Measurements from ENCODE around the gene RPL29. TPM values are rescaled to one million over a fixed set of nuclear protein-coding genes. Genes with fewer than 3 reads are reported as not detected.

Gene RPL29
- total and polyA plus RNA-seq, 9 donors: 2,497 to 3,484 (median 2,953) TPM

GRCh38 chr3:52010431-52010830, 14.7 kb upstream of the RPL29 start:
- Histone ChIP-seq H3K27ac (ENCODE audit: low read length) (no peak overlapping the region), H3K36me3 (ENCODE audit: control insufficient read depth, insufficient read depth, low read length) (no peaks in the 10 kb centered on the region), H3K4me1 (ENCODE audit: control insufficient read depth, insufficient read depth, low read length) (peaks cover 22% of the 10 kb centered on the region), H3K27me3 (ENCODE audit: control insufficient read depth, insufficient read depth, low read length) (no peaks in the 10 kb centered on the region), H3K9me3 (replicated peaks; ENCODE audit: control insufficient read depth, low read depth, low read length) (no peaks in the 10 kb centered on the region), H3K4me3 (ENCODE audit: low read length) (no peak overlapping the region)
- DNase-seq: no peak

GRCh38 chr3:52007291-52007690, 11.6 kb upstream of the RPL29 start:
- WGBS (ENCODE audit: insufficient coverage): no CpG with 5 or more reads among the region's 4 CpGs
- no peaks in the 10 kb centered on the region for H3K36me3 ChIP-seq (ENCODE audit: control insufficient read depth, insufficient read depth, low read length)
- H3K4me1 ChIP-seq (ENCODE audit: control insufficient read depth, insufficient read depth, low read length): peaks cover 36% of the 10 kb centered on the region
- H3K9me3 ChIP-seq (replicated peaks; ENCODE audit: control insufficient read depth, low read depth, low read length): no peaks in the 10 kb centered on the region
- H3K27ac ChIP-seq (ENCODE audit: low read length): no peak overlapping the region
- H3K27me3 ChIP-seq (ENCODE audit: control insufficient read depth, insufficient read depth, low read length): peaks cover 2% of the 10 kb centered on the region
- H3K4me3 ChIP-seq (ENCODE audit: low read length): no peak overlapping the region
- no peak for DNase-seq

GRCh38 chr3:52006820-52007133, 11.1 kb upstream of the RPL29 start:
- H3K27ac ChIP-seq (ENCODE audit: low read length): no peak overlapping the region
- no peaks in the 10 kb centered on the region for H3K9me3 ChIP-seq (replicated peaks; ENCODE audit: control insufficient read depth, low read depth, low read length)
- WGBS (ENCODE audit: insufficient coverage): 75% methylated on average over 2 of the region's 6 CpGs
- H3K36me3 ChIP-seq (ENCODE audit: control insufficient read depth, insufficient read depth, low read length): no peaks in the 10 kb centered on the region
- no peak for DNase-seq
- H3K4me3 ChIP-seq (ENCODE audit: low read length): no peak overlapping the region
- peaks cover 37% of the 10 kb centered on the region for H3K4me1 ChIP-seq (ENCODE audit: control insufficient read depth, insufficient read depth, low read length)
- H3K27me3 ChIP-seq (ENCODE audit: control insufficient read depth, insufficient read depth, low read length): peaks cover 2% of the 10 kb centered on the region

- 49% methylated on average over 7 of the region's 8 CpGs for WGBS (ENCODE audit: insufficient coverage)
- DNase-seq: no peak
- Histone ChIP-seq H3K27ac (ENCODE audit: low read length) (peak overlapping the region; percentile 55), H3K9me3 (replicated peaks; ENCODE audit: control insufficient read depth, low read depth, low read length) (no peaks in the 10 kb centered on the region), H3K36me3 (ENCODE audit: control insufficient read depth, insufficient read depth, low read length) (no peaks in the 10 kb centered on the region), H3K4me1 (ENCODE audit: control insufficient read depth, insufficient read depth, low read length) (peaks cover 42% of the 10 kb centered on the region), H3K27me3 (ENCODE audit: control insufficient read depth, insufficient read depth, low read length) (peaks cover 2% of the 10 kb centered on the region), H3K4me3 (ENCODE audit: low read length) (no peak overlapping the region)
Observed at GRCh38 chr3:52006017-52006819, 10.5 kb upstream of the RPL29 start.

- Histone ChIP-seq H3K9me3 (replicated peaks; ENCODE audit: control insufficient read depth, low read depth, low read length) (no peaks in the 10 kb centered on the region), H3K4me1 (ENCODE audit: control insufficient read depth, insufficient read depth, low read length) (peaks cover 42% of the 10 kb centered on the region), H3K36me3 (ENCODE audit: control insufficient read depth, insufficient read depth, low read length) (no peaks in the 10 kb centered on the region), H3K27ac (ENCODE audit: low read length) (peak overlapping the region; percentile 55), H3K4me3 (ENCODE audit: low read length) (no peak overlapping the region), H3K27me3 (ENCODE audit: control insufficient read depth, insufficient read depth, low read length) (peaks cover 2% of the 10 kb centered on the region)
- peak; percentile 84 for DNase-seq
- 3% methylated on average over 13 of the region's 15 CpGs for WGBS (ENCODE audit: insufficient coverage)
Observed at GRCh38 chr3:52005571-52005986, 9.9 kb upstream of the RPL29 start.

GRCh38 chr3:52004906-52005395, 9.3 kb upstream of the RPL29 start:
- no peak overlapping the region for H3K4me3 ChIP-seq (ENCODE audit: low read length)
- WGBS (ENCODE audit: insufficient coverage): 64% methylated on average over 4 of the region's 4 CpGs
- no peaks in the 10 kb centered on the region for H3K9me3 ChIP-seq (replicated peaks; ENCODE audit: control insufficient read depth, low read depth, low read length)
- peak overlapping the region; percentile 66 for H3K27ac ChIP-seq (ENCODE audit: low read length)
- peaks cover 2% of the 10 kb centered on the region for H3K27me3 ChIP-seq (ENCODE audit: control insufficient read depth, insufficient read depth, low read length)
- H3K4me1 ChIP-seq (ENCODE audit: control insufficient read depth, insufficient read depth, low read length): peaks cover 42% of the 10 kb centered on the region
- no peak for DNase-seq
- H3K36me3 ChIP-seq (ENCODE audit: control insufficient read depth, insufficient read depth, low read length): no peaks in the 10 kb centered on the region

GRCh38 chr3:52004163-52004787, 8.6 kb upstream of the RPL29 start:
- no peaks in the 10 kb centered on the region for H3K36me3 ChIP-seq (ENCODE audit: control insufficient read depth, insufficient read depth, low read length)
- H3K4me3 ChIP-seq (ENCODE audit: low read length): no peak overlapping the region
- no peaks in the 10 kb centered on the region for H3K9me3 ChIP-seq (replicated peaks; ENCODE audit: control insufficient read depth, low read depth, low read length)
- H3K27me3 ChIP-seq (ENCODE audit: control insufficient read depth, insufficient read depth, low read length): peaks cover 2% of the 10 kb centered on the region
- peak; percentile 88 for DNase-seq
- no peak overlapping the region for H3K27ac ChIP-seq (ENCODE audit: low read length)
- peaks cover 42% of the 10 kb centered on the region for H3K4me1 ChIP-seq (ENCODE audit: control insufficient read depth, insufficient read depth, low read length)
- WGBS (ENCODE audit: insufficient coverage): 16% methylated on average over 10 of the region's 16 CpGs

- no CpG with 5 or more reads among the region's 6 CpGs for WGBS (ENCODE audit: insufficient coverage)
- Histone ChIP-seq H3K4me1 (ENCODE audit: control insufficient read depth, insufficient read depth, low read length) (peaks cover 42% of the 10 kb centered on the region), H3K9me3 (replicated peaks; ENCODE audit: control insufficient read depth, low read depth, low read length) (no peaks in the 10 kb centered on the region), H3K27me3 (ENCODE audit: control insufficient read depth, insufficient read depth, low read length) (peaks cover 2% of the 10 kb centered on the region), H3K27ac (ENCODE audit: low read length) (no peak overlapping the region), H3K36me3 (ENCODE audit: control insufficient read depth, insufficient read depth, low read length) (no peaks in the 10 kb centered on the region), H3K4me3 (ENCODE audit: low read length) (no peak overlapping the region)
- no peak for DNase-seq
Observed at GRCh38 chr3:52002748-52003147, 7.1 kb upstream of the RPL29 start.

- H3K4me3 ChIP-seq (ENCODE audit: low read length): no peak overlapping the region
- peaks cover 38% of the 10 kb centered on the region for H3K4me1 ChIP-seq (ENCODE audit: control insufficient read depth, insufficient read depth, low read length)
- no peak overlapping the region for H3K27ac ChIP-seq (ENCODE audit: low read length)
- H3K9me3 ChIP-seq (replicated peaks; ENCODE audit: control insufficient read depth, low read depth, low read length): no peaks in the 10 kb centered on the region
- H3K27me3 ChIP-seq (ENCODE audit: control insufficient read depth, insufficient read depth, low read length): peaks cover 2% of the 10 kb centered on the region
- peak; percentile 78 for DNase-seq
- WGBS (ENCODE audit: insufficient coverage): 2% methylated on average over 15 of the region's 18 CpGs
- no peaks in the 10 kb centered on the region for H3K36me3 ChIP-seq (ENCODE audit: control insufficient read depth, insufficient read depth, low read length)
Observed at GRCh38 chr3:52001443-52001974, 5.8 kb upstream of the RPL29 start.

GRCh38 chr3:51999846-52000245, 4.2 kb upstream of the RPL29 start:
- no peak overlapping the region for H3K4me3 ChIP-seq (ENCODE audit: low read length)
- no peaks in the 10 kb centered on the region for H3K9me3 ChIP-seq (replicated peaks; ENCODE audit: control insufficient read depth, low read depth, low read length)
- no peak overlapping the region for H3K27ac ChIP-seq (ENCODE audit: low read length)
- 90% methylated on average over 2 of the region's 2 CpGs for whole genome bisulfite sequencing (ENCODE audit: insufficient coverage)
- peaks cover 2% of the 10 kb centered on the region for H3K27me3 ChIP-seq (ENCODE audit: control insufficient read depth, insufficient read depth, low read length)
- H3K36me3 ChIP-seq (ENCODE audit: control insufficient read depth, insufficient read depth, low read length): peaks cover 2% of the 10 kb centered on the region
- H3K4me1 ChIP-seq (ENCODE audit: control insufficient read depth, insufficient read depth, low read length): peaks cover 23% of the 10 kb centered on the region
- DNase-seq: no peak

Data from muscle of leg (tissue), 11 donors.